ENCODE results near the gene DCP1A. TPM values are rescaled to one million over a fixed set of nuclear protein-coding genes. Genes with fewer than 3 reads are reported as not detected.

The DCP1A gene
- polyA plus RNA-seq, 1 of the 3 experiments (the other 2 are of a cell fraction): 12.9 TPM

GRCh38 chr3:53303957-53304356 lies 43.4 kb downstream of the DCP1A start:
- 0 out of 2 replicates have a peak, but pooled peaks cover 5% of the 10 kb centered on the region for H3K79me2 ChIP-seq (ENCODE audit: insufficient read depth)
- H4K20me1 ChIP-seq (ENCODE audit: insufficient read depth): no peaks in the 10 kb centered on the region
- WGBS (ENCODE audit: low lambda C conversion rate): 95% methylated on average over 3 of the region's 3 CpGs
- no peak overlapping the region for H3K4me3 ChIP-seq (ENCODE audit: low read depth in 2 of 2, low read length in 1 of 2)
- CTCF ChIA-PET: interaction anchor here (1.5 kb wide), 1 partner anchor 71 kb away, joined by 6 read pairs; no protein-coding TSS in a partner anchor
- H3K27me3 ChIP-seq (ENCODE audit: insufficient read depth): no peaks in the 10 kb centered on the region
- peaks cover 27 to 48% of the 10 kb centered on the region in 2 experiments for H3K36me3 ChIP-seq (replicated peaks in 1 of 2; ENCODE audit: control insufficient read depth in 1 of 2, insufficient read depth in 2 of 2, low read length in 1 of 2)
- DNase-seq: no peak
- H3K9me2 ChIP-seq: no peaks in the 10 kb centered on the region
- no peak overlapping the region for H3K9ac ChIP-seq
- TF ChIP-seq ZBTB33 (IDR thresholded peaks at IDR 0.05; ENCODE audit: borderline replicate concordance, low read depth) (no peak), TEAD4 (IDR thresholded peaks at IDR 0.05; ENCODE audit: borderline replicate concordance, insufficient read depth) (no peak), USF1 (IDR thresholded peaks at IDR 0.05; ENCODE audit: borderline replicate concordance, low read depth) (no peak)
- no peak overlapping the region for H3K4me2 ChIP-seq
- POLR2A ChIA-PET: no interaction called here
- H3F3A ChIP-seq (replicated peaks; ENCODE audit: insufficient read depth): peaks cover 26% of the 10 kb centered on the region
- H2AFZ ChIP-seq (ENCODE audit: low read depth): no peak overlapping the region
- H3K4me1 ChIP-seq (ENCODE audit: control insufficient read depth in 1 of 2, insufficient read depth in 2 of 2, low read depth in 1 of 2, low read length in 1 of 2): no peaks in the 10 kb centered on the region
- H3K9me3 ChIP-seq: no peaks in the 10 kb centered on the region
- no peak overlapping the region for H3K27ac ChIP-seq (ENCODE audit: low read depth in 2 of 2, low read length in 1 of 2)

GRCh38 chr3:53303549-53303948 lies 43.8 kb downstream of the DCP1A start:
- ChIA-PET CTCF (interaction anchor here (1.5 kb wide), 1 partner anchor 71 kb away, joined by 6 read pairs; no protein-coding TSS in a partner anchor), POLR2A (no interaction called here)
- H3K79me2 ChIP-seq (ENCODE audit: insufficient read depth): 0 out of 2 replicates have a peak, but pooled peaks cover 1% of the 10 kb centered on the region
- H3K36me3 ChIP-seq (replicated peaks in 1 of 2; ENCODE audit: control insufficient read depth in 1 of 2, insufficient read depth in 2 of 2, low read length in 1 of 2): peaks cover 31 to 47% of the 10 kb centered on the region in 2 experiments
- no peaks in the 10 kb centered on the region for H3K27me3 ChIP-seq (ENCODE audit: insufficient read depth)
- H3K4me3 ChIP-seq (ENCODE audit: low read depth in 2 of 2, low read length in 1 of 2): no peak overlapping the region
- H4K20me1 ChIP-seq (ENCODE audit: insufficient read depth): no peaks in the 10 kb centered on the region
- H2AFZ ChIP-seq (ENCODE audit: low read depth): no peak overlapping the region
- H3K9me3 ChIP-seq: no peaks in the 10 kb centered on the region
- H3K4me1 ChIP-seq (ENCODE audit: control insufficient read depth in 1 of 2, insufficient read depth in 2 of 2, low read depth in 1 of 2, low read length in 1 of 2): no peaks in the 10 kb centered on the region
- no peak for DNase-seq
- no peak overlapping the region for H3K9ac ChIP-seq
- WGBS (ENCODE audit: low lambda C conversion rate): 93% methylated on average over 3 of the region's 3 CpGs
- no peak overlapping the region for H3K27ac ChIP-seq (ENCODE audit: low read depth in 2 of 2, low read length in 1 of 2)
- TF ChIP-seq SIN3A (IDR thresholded peaks at IDR 0.05; ENCODE audit: borderline replicate concordance, low read depth, low read length) (no peak), RCOR1 (IDR thresholded peaks at IDR 0.05; ENCODE audit: low read length) (no peak), PBX3 (IDR thresholded peaks at IDR 0.05) (no peak), CTCF (IDR thresholded peaks at IDR 0.05) (no peak), MXI1 (IDR thresholded peaks at IDR 0.05; ENCODE audit: low read depth, low read length) (no peak), IRF3 (IDR thresholded peaks at IDR 0.05; ENCODE audit: low read depth, low read length) (no peak), GABPA (IDR thresholded peaks at IDR 0.05; ENCODE audit: low read depth) (no peak), SMC3 (IDR thresholded peaks at IDR 0.05; ENCODE audit: low read depth, low read length) (no peak), USF2 (IDR thresholded peaks at IDR 0.05; ENCODE audit: borderline replicate concordance, low read depth, low read length) (no peak), RFX5 (IDR thresholded peaks at IDR 0.05; ENCODE audit: low read length) (no peak), RXRA (IDR thresholded peaks at IDR 0.05; ENCODE audit: borderline replicate concordance, low read depth) (no peak), TCF12 (IDR thresholded peaks at IDR 0.05) (no peak), POLR2AphosphoS5 (IDR thresholded peaks at IDR 0.05; ENCODE audit: low read depth, low read length) (no peak), YY1 (IDR thresholded peaks at IDR 0.05; ENCODE audit: low read depth) (no peak), EZH2phosphoT487 (IDR thresholded peaks at IDR 0.05; ENCODE audit: borderline replicate concordance, low read depth) (no peak), ELF1 (IDR thresholded peaks at IDR 0.05) (no peak), FOXM1 (IDR thresholded peaks at IDR 0.05; ENCODE audit: low read depth) (no peak), GATA2 (CRISPR knock-in tag; IDR thresholded peaks at IDR 0.05) (no peak)
- H3F3A ChIP-seq (replicated peaks; ENCODE audit: insufficient read depth): peaks cover 26% of the 10 kb centered on the region
- no peaks in the 10 kb centered on the region for H3K9me2 ChIP-seq
- no peak overlapping the region for H3K4me2 ChIP-seq

All from SK-N-SH (cell line).